Astrocyte of the spinal cord (primary cell): Measurements from ENCODE around the gene ANKRD12.

ENCODE experiments used
- DNase-seq: peaks from one replicate; pipeline ENCODE4 v3.0.0; 2011; ENCODE audit warnings: low read depth, low spot score
- H3K4me3 ChIP-seq: 2 replicates; pipeline ENCODE4 v1.5.1; 2011; ENCODE audit warnings: low read depth, mild to moderate bottlenecking, low read length, moderate library complexity
- in situ Hi-C: cut with HindIII; loops from 2 replicates; pipeline ENCODE4 v1.10.0; 2017; ENCODE audit warnings: low sequenced_read_pairs
- TF ChIP-seq, protein P1 (sequence below): IDR thresholded peaks from 2 replicates; pipeline ENCODE4 v1.5.1; 2012; ENCODE audit warnings: low read depth, mild to moderate bottlenecking, low read length, inconsistent platforms

The ANKRD12 gene

DNA sequence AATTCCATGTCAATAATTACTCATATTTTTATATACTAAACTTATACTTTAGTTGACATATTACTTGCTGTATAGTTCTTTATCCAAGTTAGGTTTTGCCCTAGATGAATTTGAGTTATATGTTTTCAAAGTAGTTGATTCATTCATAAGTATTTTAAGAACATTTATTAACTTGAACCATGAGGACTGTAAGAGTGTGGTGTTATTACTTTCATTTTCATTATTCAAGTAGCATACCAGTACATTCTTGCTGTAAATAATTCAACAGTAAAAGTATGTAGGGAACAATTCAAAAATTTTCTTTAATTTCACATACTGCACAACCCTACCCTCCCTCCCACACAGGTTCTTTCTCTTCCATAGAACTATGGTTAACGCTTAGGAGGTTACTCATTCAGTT is 75.4 kb downstream of the ANKRD12 start:
- no peak overlapping the region for H3K4me3 ChIP-seq
- in situ Hi-C loops: no loop called here
- DNase-seq: no peak
- TF ChIP-seq, protein P1, sequence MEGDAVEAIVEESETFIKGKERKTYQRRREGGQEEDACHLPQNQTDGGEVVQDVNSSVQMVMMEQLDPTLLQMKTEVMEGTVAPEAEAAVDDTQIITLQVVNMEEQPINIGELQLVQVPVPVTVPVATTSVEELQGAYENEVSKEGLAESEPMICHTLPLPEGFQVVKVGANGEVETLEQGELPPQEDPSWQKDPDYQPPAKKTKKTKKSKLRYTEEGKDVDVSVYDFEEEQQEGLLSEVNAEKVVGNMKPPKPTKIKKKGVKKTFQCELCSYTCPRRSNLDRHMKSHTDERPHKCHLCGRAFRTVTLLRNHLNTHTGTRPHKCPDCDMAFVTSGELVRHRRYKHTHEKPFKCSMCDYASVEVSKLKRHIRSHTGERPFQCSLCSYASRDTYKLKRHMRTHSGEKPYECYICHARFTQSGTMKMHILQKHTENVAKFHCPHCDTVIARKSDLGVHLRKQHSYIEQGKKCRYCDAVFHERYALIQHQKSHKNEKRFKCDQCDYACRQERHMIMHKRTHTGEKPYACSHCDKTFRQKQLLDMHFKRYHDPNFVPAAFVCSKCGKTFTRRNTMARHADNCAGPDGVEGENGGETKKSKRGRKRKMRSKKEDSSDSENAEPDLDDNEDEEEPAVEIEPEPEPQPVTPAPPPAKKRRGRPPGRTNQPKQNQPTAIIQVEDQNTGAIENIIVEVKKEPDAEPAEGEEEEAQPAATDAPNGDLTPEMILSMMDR: no peak

DNA sequence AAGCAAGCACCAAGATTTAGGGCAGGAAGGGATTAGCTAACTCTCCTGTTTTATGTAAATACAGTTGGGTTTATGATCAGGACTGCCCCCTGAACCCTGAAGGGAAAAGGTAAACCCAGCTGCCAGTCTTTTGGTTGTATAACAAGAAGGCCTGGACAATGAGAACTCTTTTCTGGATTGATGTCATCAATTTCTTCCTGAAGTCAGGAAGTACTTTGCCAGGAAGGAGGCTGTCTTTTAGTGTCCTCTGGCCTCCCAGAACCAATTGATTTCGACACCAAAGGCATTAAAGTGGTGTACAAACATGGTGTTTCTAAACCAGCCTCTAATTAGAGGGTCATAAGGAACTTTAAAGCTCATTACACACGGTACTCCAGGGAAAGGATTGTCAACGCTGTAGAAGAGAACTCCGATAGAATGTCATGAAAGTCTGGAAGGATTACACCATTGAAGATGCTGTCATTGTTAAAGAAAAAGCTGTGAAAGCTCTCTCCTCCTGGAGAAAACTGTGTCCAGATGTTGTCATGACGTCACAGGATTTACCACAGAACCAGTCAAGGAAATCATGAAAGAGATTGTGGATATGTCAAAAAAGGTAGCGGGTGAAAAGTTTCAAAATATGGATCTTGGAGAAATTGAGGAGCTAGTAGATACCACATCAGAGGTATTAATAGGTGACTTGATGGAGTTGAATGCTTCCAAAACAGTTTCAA is 78.8 kb downstream of the ANKRD12 start:
- in situ Hi-C loops: no loop called here
- DNase-seq: no peak
- H3K4me3 ChIP-seq: no peak overlapping the region
- TF ChIP-seq, protein P1: no peak

DNA sequence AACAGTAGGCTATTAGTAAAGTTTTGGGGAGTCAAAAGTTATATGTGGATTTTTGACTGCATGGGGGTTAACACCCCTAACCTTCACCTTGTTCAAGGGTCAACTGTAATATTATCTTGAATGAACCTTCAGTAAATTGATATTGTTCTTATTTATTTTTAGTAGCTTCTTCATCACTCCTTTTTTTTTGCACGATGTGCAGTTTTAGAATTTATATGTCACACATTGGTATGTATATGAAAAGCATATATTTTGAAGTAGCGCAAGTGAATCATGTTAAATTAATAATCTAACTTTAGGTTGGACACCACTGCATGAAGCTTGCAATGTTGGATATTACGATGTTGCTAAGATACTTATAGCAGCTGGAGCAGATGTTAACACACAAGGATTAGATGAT is 79.9 kb downstream of the ANKRD12 start:
- no peak for DNase-seq
- TF ChIP-seq, protein P1: no peak
- in situ Hi-C loops: no loop called here
- H3K4me3 ChIP-seq: no peak overlapping the region

DNA sequence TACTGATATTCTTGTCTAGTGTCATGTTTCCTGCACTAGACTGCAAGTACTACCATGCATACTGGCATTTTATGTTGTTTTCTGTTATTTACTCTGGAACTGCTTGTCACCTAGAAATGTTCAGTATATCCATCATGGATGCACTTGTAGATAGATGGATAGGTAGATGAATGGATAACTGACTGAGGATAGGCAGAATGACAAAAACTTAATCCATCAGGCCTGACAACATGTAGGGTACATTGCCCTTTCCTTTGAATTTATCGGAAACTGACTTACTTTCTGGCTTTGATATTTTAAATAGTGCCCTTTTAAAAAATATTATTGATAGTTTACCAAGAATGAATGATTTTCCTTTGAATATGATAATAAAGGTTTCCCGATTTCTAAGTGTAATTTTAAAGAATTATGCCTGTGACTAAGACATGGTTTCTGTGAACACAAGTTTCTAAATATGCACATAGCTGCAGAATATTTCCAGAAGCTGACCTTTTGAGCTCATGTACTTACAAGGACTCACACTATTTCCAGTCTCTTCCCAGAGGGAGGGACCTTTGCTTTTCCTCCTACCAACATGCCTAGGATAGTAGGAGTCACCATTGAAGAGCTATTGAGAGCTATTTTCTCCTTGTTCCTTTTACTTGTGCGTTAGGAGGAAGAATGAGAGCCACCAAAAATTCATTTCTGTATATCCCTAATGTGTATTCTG is 81.3 kb downstream of the ANKRD12 start:
- in situ Hi-C loops: no loop called here
- TF ChIP-seq, protein P1: no peak
- no peak overlapping the region for H3K4me3 ChIP-seq
- DNase-seq: peak; percentile 8

DNA sequence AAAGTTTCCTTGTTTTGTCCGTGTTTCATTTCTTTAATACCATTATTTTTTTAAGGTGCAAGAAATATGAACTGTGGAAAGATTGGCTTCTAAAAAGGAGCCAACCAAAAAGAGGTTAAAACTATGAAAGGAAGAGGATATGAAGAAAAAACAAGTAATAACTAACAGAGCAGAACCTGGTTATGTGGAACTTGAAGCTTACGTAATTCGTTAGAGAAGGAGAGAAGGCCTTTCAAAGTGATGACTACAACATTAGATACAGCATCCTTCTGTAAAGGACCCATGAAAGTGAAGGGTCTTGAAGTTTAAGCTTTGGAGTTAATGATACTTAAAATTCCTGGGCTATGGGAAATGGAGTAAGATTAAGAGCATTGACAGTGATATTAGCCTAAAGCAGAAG is 84.5 kb downstream of the ANKRD12 start:
- no peak overlapping the region for H3K4me3 ChIP-seq
- no peak for DNase-seq
- TF ChIP-seq, protein P1: no peak
- in situ Hi-C loops: no loop called here

DNA sequence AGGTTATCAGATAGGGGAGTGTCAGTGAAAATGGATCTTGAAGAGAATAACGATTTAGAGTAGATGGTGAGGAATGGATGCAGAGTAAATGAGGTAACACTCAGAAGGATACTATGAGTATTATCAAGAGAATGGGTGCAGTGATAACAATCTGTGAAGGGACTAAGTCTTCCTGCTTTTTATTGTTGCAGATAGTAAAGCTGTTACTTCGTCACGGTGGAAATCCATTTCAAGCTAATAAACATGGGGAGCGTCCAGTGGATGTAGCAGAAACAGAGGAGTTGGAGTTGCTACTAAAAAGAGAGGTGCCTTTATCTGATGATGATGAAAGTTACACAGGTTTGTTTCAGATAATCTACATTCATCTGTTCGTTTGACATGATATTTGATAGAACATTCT is 85.1 kb downstream of the ANKRD12 start:
- TF ChIP-seq, protein P1: no peak
- H3K4me3 ChIP-seq: no peak overlapping the region
- no peak for DNase-seq
- in situ Hi-C loops: no loop called here
